ENCODE measurements around the gene USP22. TPM values are rescaled to one million over a fixed set of nuclear protein-coding genes. Genes with fewer than 3 reads are reported as not detected.
A peak's percentile ranks its signal among the peaks of the same experiment; 100 is the strongest.

USP22 gene
- polyA plus RNA-seq, 5 donors, result 183 to 211 (median 189) TPM

- DNase-seq, result no peak
These were observed 81.9 kb downstream of the USP22 start for GRCh38 chr17:20960871-20961270.

- DNase-seq, result peak in 1 of 2 donors; percentile 47
These were observed 87.1 kb downstream of the USP22 start for GRCh38 chr17:20955427-20956323.

GRCh38 chr17:20954794-20955193 lies 88.0 kb downstream of the USP22 start:
- no peak for DNase-seq

- DNase-seq, result no peak
These were observed 90.6 kb downstream of the USP22 start for GRCh38 chr17:20952183-20952582.

Other genes with a start within 250 kb of the USP22 start
- 10 to 100 TPM; 24.5 to 28.1 (median 25.0) TPM for gene DHRS7B, start 84.0 kb upstream of the USP22 start, polyA plus RNA-seq (ENCODE audit: insufficient read depth in 1 of 5, insufficient read length in 5 of 5, low replicate concordance in 1 of 5)
- 10 to 100 TPM; 17.4 to 25.2 (median 20.7) TPM for gene TMEM11, start 171.2 kb upstream of the USP22 start, polyA plus RNA-seq (ENCODE audit: insufficient read depth in 1 of 5, insufficient read length in 5 of 5, low replicate concordance in 1 of 5)
- 1 to 10 TPM; 7.4 to 9.3 (median 8.8) TPM for gene NATD1, start 210.4 kb upstream of the USP22 start, polyA plus RNA-seq (ENCODE audit: insufficient read depth in 1 of 5, insufficient read length in 5 of 5, low replicate concordance in 1 of 5)
- 10 to 100 TPM; 19.1 to 30.8 (median 27.2) TPM for gene MAP2K3, start 241.7 kb upstream of the USP22 start, polyA plus RNA-seq (ENCODE audit: insufficient read depth in 1 of 5, insufficient read length in 5 of 5, low replicate concordance in 1 of 5)

All from right lung (tissue), 5 donors.